Measurements from ENCODE around the gene TRPC4.

Gene TRPC4

DNA sequence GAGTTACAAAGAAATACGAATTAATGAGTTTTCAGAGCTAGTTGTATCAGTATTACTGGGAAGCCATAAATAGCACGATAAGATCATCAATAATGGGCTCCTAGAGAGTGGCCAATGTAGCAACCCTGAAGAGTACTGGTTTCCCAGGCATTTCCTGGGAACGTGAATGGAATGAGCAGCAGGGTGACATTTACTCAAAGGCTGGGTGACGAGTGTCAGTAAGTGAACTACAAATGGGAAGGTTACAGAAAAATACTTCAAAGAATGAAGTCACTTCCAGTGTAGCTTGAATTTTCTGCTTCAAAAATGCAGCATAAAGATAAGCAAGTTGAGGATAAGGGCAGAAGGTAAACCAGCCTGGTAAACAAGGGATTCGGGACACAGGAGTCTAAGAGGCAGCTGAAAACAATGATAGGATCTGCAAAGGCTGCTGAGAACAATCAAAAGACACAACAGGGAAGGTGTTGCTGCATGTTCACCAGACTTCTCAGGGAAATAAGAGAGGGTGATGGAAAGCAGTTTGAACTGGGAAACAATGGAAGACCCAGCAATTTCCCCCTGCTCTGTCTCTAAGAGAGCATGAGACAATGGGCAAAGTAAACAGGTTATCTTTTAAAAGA, 222.4 kb downstream of the TRPC4 start:
- DNase-seq (ENCODE audit: low spot score in 2 of 2) (no peak), ATAC-seq (ENCODE audit: low read depth) (no peak)
- Mint-ChIP-seq H3K27me3 (no peaks in the 10 kb centered on the region), H3K9me3 (no peaks in the 10 kb centered on the region), H3K27ac (no peak overlapping the region), H3K4me1 (no peaks in the 10 kb centered on the region), H3K36me3 (no peaks in the 10 kb centered on the region), H3K4me3 (no peak overlapping the region)

DNA sequence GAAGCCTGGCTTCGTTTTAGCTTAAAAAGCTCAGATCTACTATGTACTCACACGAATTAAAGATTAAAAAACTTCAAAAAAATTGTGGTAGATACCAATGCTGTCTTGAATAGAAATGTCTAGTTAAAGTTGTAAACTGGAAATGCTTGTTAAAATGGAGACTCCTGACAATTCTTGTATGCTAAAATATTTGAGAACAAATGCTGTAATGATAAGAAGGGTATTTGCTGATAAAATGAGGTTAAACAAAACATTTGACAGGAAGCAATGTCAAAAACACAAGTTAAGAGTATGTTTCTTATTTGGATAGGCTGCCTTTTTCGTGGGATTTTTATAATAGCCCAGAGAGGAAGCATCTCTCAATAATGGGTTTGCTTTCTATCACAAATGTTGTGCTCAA, 223.0 kb downstream of the TRPC4 start:
- Mint-ChIP-seq H3K9me3 (no peaks in the 10 kb centered on the region), H3K36me3 (no peaks in the 10 kb centered on the region), H3K4me3 (no peak overlapping the region), H3K27ac (no peak overlapping the region), H3K27me3 (no peaks in the 10 kb centered on the region), H3K4me1 (no peaks in the 10 kb centered on the region)
- DNase-seq (ENCODE audit: low spot score in 2 of 2) (no peak), ATAC-seq (ENCODE audit: low read depth) (no peak)

DNA sequence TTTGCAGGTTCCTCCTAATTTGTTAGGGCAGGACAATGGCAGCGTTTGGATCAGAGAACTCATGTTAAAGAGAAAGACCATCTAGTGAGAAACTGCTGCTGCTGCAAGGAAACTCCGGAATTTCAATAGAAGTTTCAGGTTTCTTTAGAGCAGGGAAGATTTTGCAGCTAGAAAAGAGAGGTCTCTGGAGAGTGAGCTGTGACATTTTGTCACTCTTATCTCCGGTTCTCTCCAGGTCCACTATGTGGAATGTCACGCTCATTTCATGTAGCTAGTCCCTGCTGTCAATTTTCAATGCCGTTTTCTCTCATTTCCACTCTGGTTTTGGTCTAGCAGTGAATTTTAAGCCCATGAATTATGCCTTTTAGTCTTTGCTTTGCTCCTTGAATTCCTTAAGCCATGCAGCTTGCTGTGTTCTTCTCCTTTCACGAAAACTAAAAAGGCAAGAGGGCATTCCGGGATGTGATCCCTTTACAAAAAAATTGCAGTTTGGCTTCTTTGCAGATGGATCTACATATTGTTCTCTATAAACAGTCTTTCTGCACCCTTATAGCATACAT, 224.3 kb downstream of the TRPC4 start:
- no peaks in the 10 kb centered on the region for H3K27me3 Mint-ChIP-seq
- H3K36me3 Mint-ChIP-seq: no peaks in the 10 kb centered on the region
- DNase-seq (ENCODE audit: low spot score in 2 of 2) (no peak), ATAC-seq (ENCODE audit: low read depth) (no peak)
- H3K27ac Mint-ChIP-seq: no peak overlapping the region
- H3K9me3 Mint-ChIP-seq: no peaks in the 10 kb centered on the region
- no peak overlapping the region for H3K4me3 Mint-ChIP-seq
- no peaks in the 10 kb centered on the region for H3K4me1 Mint-ChIP-seq

DNA sequence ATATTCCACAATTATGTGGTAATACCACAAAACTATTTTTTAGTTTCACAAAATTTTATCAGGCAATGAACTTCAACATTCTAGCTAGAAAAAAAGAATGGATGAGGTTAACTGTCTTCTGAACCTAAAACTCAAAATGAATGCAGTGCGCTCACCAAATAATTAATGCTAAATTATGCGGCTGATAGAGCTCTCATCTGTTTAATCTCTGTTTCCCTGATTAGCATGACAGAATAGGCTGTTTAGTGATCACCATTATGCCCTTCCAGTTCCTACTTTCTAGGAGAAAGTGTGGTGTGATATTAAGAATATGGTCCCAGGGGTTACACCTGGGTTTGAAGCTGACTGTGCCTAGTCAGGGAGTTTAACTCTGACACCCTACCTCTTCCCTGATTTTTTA, 228.2 kb downstream of the TRPC4 start:
- H3K4me3 Mint-ChIP-seq: no peak overlapping the region
- no peaks in the 10 kb centered on the region for H3K9me3 Mint-ChIP-seq
- ATAC-seq (ENCODE audit: low read depth): no peak
- H3K27me3 Mint-ChIP-seq: no peaks in the 10 kb centered on the region
- no peak for DNase-seq (ENCODE audit: low spot score in 2 of 2)
- no peaks in the 10 kb centered on the region for H3K4me1 Mint-ChIP-seq
- H3K27ac Mint-ChIP-seq: no peak overlapping the region
- H3K36me3 Mint-ChIP-seq: no peaks in the 10 kb centered on the region

DNA sequence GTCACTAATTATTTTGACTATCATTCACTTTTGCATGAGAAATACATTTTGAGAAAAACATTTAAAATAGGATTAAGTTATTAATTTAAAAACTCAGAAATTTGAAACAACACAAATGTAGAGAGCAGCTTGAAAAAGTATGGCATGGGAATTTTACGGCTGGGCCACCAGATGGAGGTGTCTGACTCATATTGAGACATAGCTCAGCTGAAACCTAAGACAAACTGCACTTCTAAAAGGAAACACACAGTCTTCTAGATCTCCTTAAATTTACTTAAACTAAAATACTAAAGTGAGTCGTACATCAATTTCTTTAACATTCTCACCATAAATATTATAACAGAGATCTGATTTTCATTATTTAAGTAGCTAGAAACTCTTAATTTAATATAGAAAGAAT, 229.1 kb downstream of the TRPC4 start:
- Mint-ChIP-seq H3K9me3 (no peaks in the 10 kb centered on the region), H3K27me3 (no peaks in the 10 kb centered on the region), H3K27ac (no peak overlapping the region), H3K4me3 (no peak overlapping the region), H3K36me3 (no peaks in the 10 kb centered on the region), H3K4me1 (no peaks in the 10 kb centered on the region)
- ATAC-seq (ENCODE audit: low read depth) (no peak), DNase-seq (ENCODE audit: low spot score in 2 of 2) (no peak)

DNA sequence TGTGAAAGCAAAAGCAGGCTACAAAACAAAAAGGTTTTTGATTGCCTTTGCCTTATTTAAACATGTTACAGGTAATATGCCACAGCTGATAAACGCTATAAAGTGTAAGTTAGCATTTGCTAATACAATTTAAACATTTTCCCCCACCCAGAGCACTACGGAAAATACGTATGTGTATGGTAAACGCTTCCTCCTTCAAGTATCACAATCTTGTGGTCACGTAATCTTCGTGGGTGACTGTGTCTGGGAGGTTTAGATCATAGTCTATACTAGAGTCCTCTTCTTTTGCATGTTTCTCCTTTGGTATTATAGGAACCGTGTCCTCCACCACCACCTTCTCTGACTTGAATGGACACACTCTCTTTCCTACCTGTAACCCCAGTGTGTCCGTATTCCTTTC, 232.9 kb downstream of the TRPC4 start:
- H3K36me3 Mint-ChIP-seq: no peaks in the 10 kb centered on the region
- H3K27me3 Mint-ChIP-seq: no peaks in the 10 kb centered on the region
- H3K4me1 Mint-ChIP-seq: no peaks in the 10 kb centered on the region
- no peak for DNase-seq (ENCODE audit: low spot score in 2 of 2)
- no peak overlapping the region for H3K4me3 Mint-ChIP-seq
- H3K27ac Mint-ChIP-seq: no peak overlapping the region
- no peak for ATAC-seq (ENCODE audit: low read depth)
- no peaks in the 10 kb centered on the region for H3K9me3 Mint-ChIP-seq

DNA sequence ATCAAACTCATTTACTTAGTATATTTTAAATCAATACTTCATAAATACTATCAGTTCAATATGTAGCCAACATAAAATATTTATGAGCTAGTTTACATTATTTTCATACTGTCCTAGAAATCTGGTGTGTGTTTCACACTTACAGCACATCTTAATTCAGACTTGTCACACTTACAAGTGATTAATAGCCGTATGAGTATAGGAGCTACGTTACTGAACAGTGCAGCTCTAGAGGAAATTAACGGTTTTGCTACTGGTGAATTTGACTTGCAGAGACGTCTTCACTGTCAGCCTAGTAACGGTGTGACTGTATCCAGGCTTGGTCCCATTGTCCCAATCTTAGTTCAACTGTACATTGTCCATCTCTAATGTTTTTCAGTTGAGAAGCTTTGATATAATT, 237.3 kb downstream of the TRPC4 start:
- ATAC-seq (ENCODE audit: low read depth): no peak
- no peaks in the 10 kb centered on the region for H3K4me1 Mint-ChIP-seq
- H3K27ac Mint-ChIP-seq: no peak overlapping the region
- no peaks in the 10 kb centered on the region for H3K36me3 Mint-ChIP-seq
- no peak for DNase-seq (ENCODE audit: low spot score in 2 of 2)
- peaks cover 1% of the 10 kb centered on the region for H3K27me3 Mint-ChIP-seq
- H3K9me3 Mint-ChIP-seq: no peaks in the 10 kb centered on the region
- H3K4me3 Mint-ChIP-seq: no peak overlapping the region

DNA sequence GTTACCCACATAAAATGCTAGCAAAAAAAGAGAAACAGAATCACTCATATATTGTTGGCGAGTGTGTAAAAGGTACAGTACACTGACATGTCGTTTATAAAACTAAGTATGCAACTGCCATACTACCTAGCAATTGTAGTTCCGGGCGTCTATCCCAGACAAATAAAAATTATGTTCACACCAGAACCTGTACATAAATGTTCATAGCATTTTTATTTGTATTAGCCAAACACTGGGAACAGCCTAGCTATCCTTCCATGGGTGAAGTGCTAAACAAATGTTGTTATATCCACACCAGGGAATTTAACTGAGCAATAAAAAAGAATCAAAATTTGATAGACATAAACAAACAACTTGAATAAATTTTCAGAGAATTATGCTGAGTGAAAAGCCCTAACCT, 242.1 kb downstream of the TRPC4 start:
- H3K27me3 Mint-ChIP-seq: peaks cover 1% of the 10 kb centered on the region
- no peak for ATAC-seq (ENCODE audit: low read depth)
- H3K4me1 Mint-ChIP-seq: no peaks in the 10 kb centered on the region
- no peak overlapping the region for H3K27ac Mint-ChIP-seq
- no peak overlapping the region for H3K4me3 Mint-ChIP-seq
- no peaks in the 10 kb centered on the region for H3K9me3 Mint-ChIP-seq
- no peak for DNase-seq (ENCODE audit: low spot score in 2 of 2)
- no peaks in the 10 kb centered on the region for H3K36me3 Mint-ChIP-seq

DNA sequence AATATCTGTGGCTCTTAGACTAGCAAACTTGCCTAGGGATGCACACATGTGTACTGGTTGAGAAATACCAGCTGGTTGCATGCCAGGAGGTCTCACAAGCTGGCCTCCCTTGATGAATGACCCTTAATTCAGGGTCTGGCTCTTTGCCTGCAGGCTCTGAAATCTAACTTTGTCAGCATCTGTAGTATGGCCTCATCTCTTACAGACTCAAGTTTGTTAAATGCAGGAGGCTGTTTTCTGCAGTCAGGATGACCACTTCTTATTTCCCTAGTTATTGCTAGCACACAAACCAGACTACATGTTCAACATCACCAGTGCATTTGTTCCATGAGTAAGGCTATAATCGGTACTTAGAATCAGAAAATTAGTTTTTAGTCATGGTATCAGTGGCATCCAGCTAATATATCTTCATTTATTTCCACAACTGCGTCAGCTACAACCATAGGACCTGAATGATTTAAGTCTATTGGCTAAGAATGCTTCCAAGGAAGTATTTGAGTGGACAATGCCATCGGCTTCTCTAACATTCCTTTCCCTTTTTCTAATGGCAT, 247.7 kb downstream of the TRPC4 start:
- peaks cover 3% of the 10 kb centered on the region for H3K9me3 Mint-ChIP-seq
- no peaks in the 10 kb centered on the region for H3K4me1 Mint-ChIP-seq
- no peak for DNase-seq (ENCODE audit: low spot score in 2 of 2)
- H3K27ac Mint-ChIP-seq: no peak overlapping the region
- H3K4me3 Mint-ChIP-seq: no peak overlapping the region
- ATAC-seq (ENCODE audit: low read depth): no peak
- H3K27me3 Mint-ChIP-seq: no peaks in the 10 kb centered on the region
- no peaks in the 10 kb centered on the region for H3K36me3 Mint-ChIP-seq

DNA sequence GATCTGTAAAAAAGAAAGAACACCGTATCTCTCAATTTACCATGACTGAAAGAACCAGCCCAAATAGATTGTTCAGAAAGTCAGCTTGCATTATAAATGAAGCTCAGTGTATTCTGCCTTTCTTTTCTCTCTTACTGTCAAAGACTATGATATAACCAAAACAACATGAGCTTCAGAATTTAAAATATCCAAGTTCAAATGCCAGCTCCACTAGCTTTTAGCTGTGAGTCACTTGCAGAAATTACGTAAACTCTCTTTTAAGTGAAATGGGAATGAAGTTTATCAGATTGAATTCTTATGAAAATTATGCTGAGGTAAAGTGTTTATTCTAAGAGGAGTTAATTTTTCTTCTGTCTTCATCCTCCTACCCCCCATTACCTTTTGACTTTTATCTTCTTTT, 251.0 kb downstream of the TRPC4 start:
- no peaks in the 10 kb centered on the region for H3K4me1 Mint-ChIP-seq
- H3K27ac Mint-ChIP-seq: no peak overlapping the region
- H3K36me3 Mint-ChIP-seq: no peaks in the 10 kb centered on the region
- no peak overlapping the region for H3K4me3 Mint-ChIP-seq
- DNase-seq (ENCODE audit: low spot score in 2 of 2) (no peak), ATAC-seq (ENCODE audit: low read depth) (no peak)
- no peaks in the 10 kb centered on the region for H3K27me3 Mint-ChIP-seq
- peaks cover 3% of the 10 kb centered on the region for H3K9me3 Mint-ChIP-seq

DNA sequence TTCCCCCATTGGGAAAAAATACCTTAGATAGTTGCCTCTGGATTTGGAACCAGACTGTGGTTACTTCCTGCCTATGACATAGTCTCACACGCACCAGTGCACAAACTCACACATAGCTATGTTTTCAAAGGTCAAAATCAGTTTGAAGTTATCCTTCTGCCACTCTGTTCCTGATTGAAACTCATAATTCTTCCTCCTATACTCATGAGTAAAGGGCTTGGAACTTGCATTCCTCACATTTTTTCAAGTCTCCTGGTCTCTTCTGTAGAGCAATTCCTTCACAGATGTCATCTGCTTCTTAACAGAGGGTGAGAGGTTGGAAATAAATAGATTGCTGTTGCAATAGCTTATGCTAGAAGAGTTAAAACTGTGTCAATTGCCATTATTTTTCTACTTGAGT, 252.4 kb downstream of the TRPC4 start:
- Mint-ChIP-seq H3K36me3 (no peaks in the 10 kb centered on the region), H3K27me3 (no peaks in the 10 kb centered on the region), H3K4me1 (no peaks in the 10 kb centered on the region), H3K4me3 (no peak overlapping the region), H3K27ac (no peak overlapping the region), H3K9me3 (peaks cover 3% of the 10 kb centered on the region)
- no peak for DNase-seq (ENCODE audit: low spot score in 2 of 2)
- ATAC-seq (ENCODE audit: low read depth): no peak

DNA sequence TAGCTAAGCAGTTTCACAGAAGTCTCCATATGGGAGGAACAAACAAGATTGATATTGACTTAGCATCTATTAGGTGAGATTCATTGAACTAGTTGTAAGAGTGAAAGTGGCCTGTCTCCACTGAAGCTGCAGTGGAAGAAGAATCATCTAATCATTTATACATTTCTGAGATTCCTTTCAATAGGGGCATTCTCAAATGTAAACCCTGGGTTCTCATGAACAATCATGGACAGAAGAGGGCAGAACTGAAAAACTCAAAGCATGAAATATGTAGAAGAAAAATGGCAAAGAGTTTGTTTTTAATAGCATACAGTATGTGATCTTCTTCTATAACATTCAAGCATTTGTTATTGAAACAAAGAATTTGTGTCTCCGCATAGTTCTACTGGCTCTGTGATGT, 253.4 kb downstream of the TRPC4 start:
- peaks cover 3% of the 10 kb centered on the region for H3K9me3 Mint-ChIP-seq
- ATAC-seq (ENCODE audit: low read depth) (no peak), DNase-seq (ENCODE audit: low spot score in 2 of 2) (no peak)
- H3K27me3 Mint-ChIP-seq: no peaks in the 10 kb centered on the region
- no peak overlapping the region for H3K4me3 Mint-ChIP-seq
- H3K4me1 Mint-ChIP-seq: no peaks in the 10 kb centered on the region
- H3K27ac Mint-ChIP-seq: no peak overlapping the region
- H3K36me3 Mint-ChIP-seq: no peaks in the 10 kb centered on the region

DNA sequence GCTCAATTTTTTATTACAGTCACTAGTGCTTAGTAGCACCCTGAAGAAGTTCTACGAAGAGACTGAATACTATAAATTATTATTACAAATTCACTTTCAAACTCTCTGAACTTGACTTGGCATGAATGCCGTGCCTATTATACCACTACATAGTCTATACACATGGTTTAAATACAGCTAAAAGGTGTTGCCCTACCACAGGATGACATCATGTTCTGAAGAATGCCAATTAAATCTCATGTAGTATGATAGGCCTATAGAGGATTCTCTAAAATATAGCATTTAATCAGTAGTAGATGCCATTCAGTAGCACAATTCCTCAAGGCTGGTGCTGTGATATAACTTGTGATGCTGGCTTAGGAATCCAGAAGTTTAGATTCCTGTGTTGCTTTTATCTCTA, 254.3 kb downstream of the TRPC4 start:
- Mint-ChIP-seq H3K36me3 (no peaks in the 10 kb centered on the region), H3K27me3 (no peaks in the 10 kb centered on the region), H3K4me1 (no peaks in the 10 kb centered on the region), H3K4me3 (no peak overlapping the region), H3K9me3 (no peaks in the 10 kb centered on the region), H3K27ac (no peak overlapping the region)
- ATAC-seq (ENCODE audit: low read depth): no peak
- DNase-seq (ENCODE audit: low spot score in 2 of 2): no peak

DNA sequence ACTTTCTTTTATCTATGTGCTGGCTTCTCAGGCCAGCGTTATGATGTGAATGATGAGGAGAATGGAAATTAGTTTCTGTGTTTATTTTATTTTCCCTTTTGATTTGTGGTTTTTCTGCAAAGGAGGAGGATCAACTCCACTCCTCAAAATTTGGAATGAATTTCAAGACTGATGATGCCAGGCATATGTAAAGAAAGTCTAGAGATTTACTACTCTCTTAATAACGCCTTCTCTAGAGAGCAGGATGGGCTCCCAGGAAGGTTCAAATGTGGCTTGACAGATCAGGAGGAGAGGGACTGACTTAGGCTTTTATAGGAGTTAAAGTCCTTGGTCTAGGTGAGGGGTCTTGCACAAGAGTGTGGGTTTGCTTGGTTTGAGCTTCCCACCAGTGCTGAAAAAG, 255.9 kb downstream of the TRPC4 start:
- ATAC-seq (ENCODE audit: low read depth) (no peak), DNase-seq (ENCODE audit: low spot score in 2 of 2) (no peak)
- no peaks in the 10 kb centered on the region for H3K36me3 Mint-ChIP-seq
- H3K9me3 Mint-ChIP-seq: no peaks in the 10 kb centered on the region
- H3K4me1 Mint-ChIP-seq: no peaks in the 10 kb centered on the region
- H3K27me3 Mint-ChIP-seq: no peaks in the 10 kb centered on the region
- H3K4me3 Mint-ChIP-seq: no peak overlapping the region
- H3K27ac Mint-ChIP-seq: no peak overlapping the region

DNA sequence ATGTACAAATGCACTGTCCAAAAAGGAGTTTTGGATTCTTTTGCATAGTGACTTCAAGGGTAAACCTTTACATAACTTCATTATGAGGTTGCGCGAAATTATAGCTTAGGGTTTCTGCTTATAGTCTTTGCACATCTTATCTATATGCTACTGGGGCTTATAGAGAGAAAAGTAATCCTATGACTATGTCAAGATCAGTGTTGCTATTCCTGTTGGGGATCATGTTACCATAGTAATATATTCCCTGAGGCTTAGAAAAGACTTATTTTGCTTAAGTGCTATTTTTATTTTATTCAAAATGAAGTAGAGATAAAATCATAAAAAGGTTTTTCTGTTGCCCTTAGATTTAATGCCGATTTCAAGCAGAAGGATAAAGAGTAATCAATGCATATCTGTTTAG, 256.3 kb downstream of the TRPC4 start:
- ATAC-seq (ENCODE audit: low read depth) (no peak), DNase-seq (ENCODE audit: low spot score in 2 of 2) (no peak)
- H3K36me3 Mint-ChIP-seq: no peaks in the 10 kb centered on the region

More for the DNA sequence above, 256.3 kb downstream of the TRPC4 start:
- Mint-ChIP-seq H3K27ac (no peak overlapping the region), H3K4me3 (no peak overlapping the region), H3K27me3 (no peaks in the 10 kb centered on the region), H3K4me1 (no peaks in the 10 kb centered on the region), H3K9me3 (no peaks in the 10 kb centered on the region)

All from memory B cell (primary cell).